ENCODE data around the gene CASS4.

DNA sequence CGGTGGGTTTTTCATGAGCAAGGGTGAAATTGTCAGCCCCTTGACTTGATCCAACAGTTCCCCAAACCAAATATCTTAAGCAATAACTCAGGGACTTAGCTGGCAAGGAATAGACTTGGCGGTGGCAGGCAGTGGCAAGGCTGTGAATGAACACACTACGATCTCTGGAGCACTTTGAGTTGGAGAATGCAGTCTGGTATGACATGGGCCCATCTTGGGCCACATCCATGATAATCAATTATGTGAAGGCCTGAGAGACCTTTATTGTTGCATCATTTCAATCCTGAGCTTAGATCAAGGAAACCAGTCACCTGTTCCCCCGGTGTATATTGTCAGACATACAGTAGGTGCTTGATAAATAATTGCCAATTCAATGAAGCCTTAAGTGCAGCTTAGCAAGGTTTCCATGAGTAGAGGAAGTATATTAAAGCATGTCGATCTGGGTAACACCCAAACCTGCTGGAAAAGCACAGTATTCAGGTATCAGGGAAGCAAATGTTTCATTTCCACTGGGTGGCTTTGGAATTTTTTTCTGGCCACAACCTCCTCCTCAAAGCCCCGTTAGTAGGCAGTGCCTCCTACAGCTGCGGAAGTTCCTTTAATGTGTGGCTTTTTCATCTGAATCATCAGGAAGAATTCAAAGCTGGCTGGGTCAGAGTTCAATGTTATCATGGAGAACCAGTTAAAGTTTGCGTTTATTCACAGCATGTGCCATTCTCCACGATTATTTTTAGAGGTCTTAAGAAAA lies 10.2 kb downstream of the CASS4 start:
- no peak for TF ChIP-seq POLR2AphosphoS5 (IDR thresholded peaks at IDR 0.05; ENCODE audit: insufficient read depth in 1 of 2, low read depth in 1 of 2)
- TF ChIP-seq CTCF (IDR thresholded peaks at IDR 0.05): no peak
- no peak for TF ChIP-seq POLR2A (IDR thresholded peaks at IDR 0.05)
